Mucosa of descending colon (tissue), 3 donors: ENCODE data around the gene PAWR. TPM values are rescaled to one million over a fixed set of nuclear protein-coding genes. Genes with fewer than 3 reads are reported as not detected.

ENCODE experiments used
- ATAC-seq: fragments of 200-7000 bp; cut with Tn5 transposase; one replicate; pipeline ENCODE4 v1.9.1; 2020; ENCODE audit warnings: mild to moderate bottlenecking, moderate library complexity
- DNase-seq, 3 donors: peaks; one replicate each; pipeline ENCODE4 v3.0.0-alpha.2; 2020
- H3K36me3 ChIP-seq: fragments of 200-600 bp; one replicate; pipeline ENCODE4 v1.8.0; 2021; ENCODE audit warnings: low read depth, mild to moderate bottlenecking
- H3K4me1 ChIP-seq: fragments of 200-600 bp; one replicate; pipeline ENCODE4 v1.8.0; 2021; ENCODE audit warnings: low read depth, mild to moderate bottlenecking
- H3K4me3 ChIP-seq: fragments of 200-600 bp; one replicate; pipeline ENCODE4 v1.8.0; 2021; ENCODE audit warnings: mild to moderate bottlenecking
- H3K9me3 ChIP-seq: fragments of 200-600 bp; one replicate; pipeline ENCODE4 v1.8.0; 2021; ENCODE audit warnings: mild to moderate bottlenecking
- intact Hi-C, 2 donors: fragments of 100-400 bp; cut with DNase I in 1 of 2; cut with micrococcal nuclease in 1 of 2; formaldehyde crosslinking; loops; one replicate each; pipeline versions ENCODE4 v1.11.0 to v1.11.1; 2022; cut with DNase I, micrococcal nuclease
- total RNA-seq, 3 donors: library from RNA; stranded (reverse); fragmentation: NEBNext Ultra II Directional in 2 of 3; extraction: Animal tissue kit (Norgen Biotek cat#: 25700) in 2 of 3; gene quantifications; one replicate each; pipeline versions ENCODE4 v1.2.1 to v1.2.4, GENCODE V29; 2021 to 2023
- TF ChIP-seq, protein P1 (sequence below): fragments of 200-600 bp; IDR thresholded peaks from one replicate; pipeline ENCODE4 v1.8.0; 2022; ENCODE audit warnings: antibody characterized with exemption, mild to moderate bottlenecking
- donor health status: DM: no; HTN: no; CAD: no; lungs with moderate emphysema.
- donor health status: DM: no; HTN: no; CAD: no.
- donor health status: DM: no; HTN: yes; CAD: no.

The PAWR gene
- total RNA-seq, 3 donors from 2014 or later: 93.0 to 170 (median 126) TPM

- Histone ChIP-seq H3K4me3 (no peak overlapping the region), H3K36me3 (no peaks in the 10 kb centered on the region), H3K9me3 (no peaks in the 10 kb centered on the region), H3K4me1 (peaks cover 16% of the 10 kb centered on the region)
- intact Hi-C loops: no loop called here
- DNase-seq (no peak), ATAC-seq (peak; percentile 23)
- TF ChIP-seq, protein P1, sequence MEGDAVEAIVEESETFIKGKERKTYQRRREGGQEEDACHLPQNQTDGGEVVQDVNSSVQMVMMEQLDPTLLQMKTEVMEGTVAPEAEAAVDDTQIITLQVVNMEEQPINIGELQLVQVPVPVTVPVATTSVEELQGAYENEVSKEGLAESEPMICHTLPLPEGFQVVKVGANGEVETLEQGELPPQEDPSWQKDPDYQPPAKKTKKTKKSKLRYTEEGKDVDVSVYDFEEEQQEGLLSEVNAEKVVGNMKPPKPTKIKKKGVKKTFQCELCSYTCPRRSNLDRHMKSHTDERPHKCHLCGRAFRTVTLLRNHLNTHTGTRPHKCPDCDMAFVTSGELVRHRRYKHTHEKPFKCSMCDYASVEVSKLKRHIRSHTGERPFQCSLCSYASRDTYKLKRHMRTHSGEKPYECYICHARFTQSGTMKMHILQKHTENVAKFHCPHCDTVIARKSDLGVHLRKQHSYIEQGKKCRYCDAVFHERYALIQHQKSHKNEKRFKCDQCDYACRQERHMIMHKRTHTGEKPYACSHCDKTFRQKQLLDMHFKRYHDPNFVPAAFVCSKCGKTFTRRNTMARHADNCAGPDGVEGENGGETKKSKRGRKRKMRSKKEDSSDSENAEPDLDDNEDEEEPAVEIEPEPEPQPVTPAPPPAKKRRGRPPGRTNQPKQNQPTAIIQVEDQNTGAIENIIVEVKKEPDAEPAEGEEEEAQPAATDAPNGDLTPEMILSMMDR: no peak
Observed at GRCh38 chr12:79645235-79645630, 45.5 kb downstream of the PAWR start.

- ATAC-seq (no peak), DNase-seq (no peak)
- TF ChIP-seq, protein P1: no peak
- intact Hi-C loops: no loop called here
- Histone ChIP-seq H3K36me3 (no peaks in the 10 kb centered on the region), H3K4me3 (no peak overlapping the region), H3K9me3 (no peaks in the 10 kb centered on the region), H3K4me1 (peaks cover 10% of the 10 kb centered on the region)
Observed at GRCh38 chr12:79644274-79645234, 46.2 kb downstream of the PAWR start.

DNA sequence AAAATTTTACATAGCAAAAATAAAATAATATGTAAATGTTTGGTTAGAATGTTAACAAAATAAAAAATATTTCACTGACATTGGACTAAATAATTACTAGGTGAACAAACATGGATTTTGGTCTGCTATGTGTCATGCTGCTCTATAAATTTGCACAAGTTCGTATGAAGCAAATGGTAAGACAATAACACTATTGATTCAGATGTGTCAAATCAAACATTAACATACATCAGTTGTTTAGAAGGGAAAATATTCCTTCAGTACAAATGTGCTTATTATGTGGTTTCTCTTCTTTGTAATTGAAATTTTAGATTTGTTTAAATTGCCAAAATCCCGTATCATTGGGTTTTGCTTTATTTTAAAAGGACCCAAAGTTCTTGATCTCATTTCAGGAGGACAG is 46.9 kb downstream of the PAWR start:
- TF ChIP-seq, protein P1: no peak
- Histone ChIP-seq H3K4me1 (peaks cover 7% of the 10 kb centered on the region), H3K36me3 (no peaks in the 10 kb centered on the region), H3K4me3 (no peak overlapping the region), H3K9me3 (no peaks in the 10 kb centered on the region)
- DNase-seq: no peak
- ATAC-seq: peak; percentile 53
- intact Hi-C loops: no loop called here

GRCh38 chr12:79638490-79638889 is 52.3 kb downstream of the PAWR start:
- Histone ChIP-seq H3K9me3 (no peaks in the 10 kb centered on the region), H3K36me3 (no peaks in the 10 kb centered on the region), H3K4me1 (peaks cover under 1% of the 10 kb centered on the region), H3K4me3 (no peak overlapping the region)
- intact Hi-C loops: no loop called here
- no peak for DNase-seq
- TF ChIP-seq, protein P1: no peak
- no peak for ATAC-seq

DNA sequence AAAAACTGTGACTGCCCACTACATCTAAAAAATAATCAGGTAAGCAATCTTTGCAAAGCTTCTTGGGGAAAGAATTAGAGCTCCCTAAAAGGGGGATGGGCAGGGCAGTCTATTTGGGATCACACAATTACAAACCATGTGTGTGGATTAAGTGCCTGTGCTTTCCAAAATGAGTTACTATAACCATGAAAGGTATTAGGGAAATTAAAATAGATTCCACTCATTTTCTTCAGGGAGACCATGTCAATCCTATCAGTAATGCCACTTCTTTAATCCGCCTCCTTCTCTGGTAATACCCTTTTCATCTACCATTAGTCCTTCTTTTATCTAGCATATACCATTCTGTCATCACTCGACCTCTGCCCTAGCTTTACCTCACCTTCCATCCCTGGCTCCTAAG is 53.7 kb downstream of the PAWR start:
- ATAC-seq: no peak
- intact Hi-C loops: no loop called here
- DNase-seq: no peak
- Histone ChIP-seq H3K36me3 (no peaks in the 10 kb centered on the region), H3K4me3 (no peak overlapping the region), H3K4me1 (no peaks in the 10 kb centered on the region), H3K9me3 (no peaks in the 10 kb centered on the region)
- TF ChIP-seq, protein P1: no peak
